NCI-H460 (cell line): ENCODE data around the gene OR1K1. TPM values are rescaled to one million over a fixed set of nuclear protein-coding genes. Genes with fewer than 3 reads are reported as not detected.

Experiments used
- DNase-seq: peaks from one replicate; pipeline ENCODE4 v3.0.0-alpha.2; 2016; ENCODE audit warnings: low read depth; ENCODE audit errors: extremely low read depth
- total RNA-seq: library from RNA; depleted of rRNA; stranded (reverse); fragments of >200 nt; shearing (Covaris generic); gene quantifications from 2 replicates; pipeline ENCODE4 v1.2.3, GENCODE V29; 2014; rRNA removed

Gene OR1K1
- total RNA-seq, 1 experiment from 2014 or later: not detected

GRCh38 chr9:122848256-122848943 lies 48.5 kb downstream of the OR1K1 start:
- no peak for DNase-seq

Other genes starting within 250 kb of the OR1K1 start
- gene OR1N2, start 247.0 kb upstream of the OR1K1 start, total RNA-seq: not detected in 2 replicates
- gene OR1L8, start 216.7 kb upstream of the OR1K1 start, total RNA-seq: 0.27 TPM in 1 of 2 replicates, not detected in the other
- gene OR1Q1, start 185.4 kb upstream of the OR1K1 start, total RNA-seq: not detected in 2 replicates
- gene OR1B1, start 142.5 kb upstream of the OR1K1 start, total RNA-seq: not detected in 2 replicates
- not detected in 2 replicates for gene OR1L1, start 138.4 kb upstream of the OR1K1 start, total RNA-seq
- not detected in 2 replicates for gene OR1L3, start 125.0 kb upstream of the OR1K1 start, total RNA-seq
- gene OR1L4, start 76.1 kb upstream of the OR1K1 start, total RNA-seq: not detected in 2 replicates
- not detected in 2 replicates for gene OR1L6, start 57.8 kb upstream of the OR1K1 start, total RNA-seq
- gene OR5C1, start 11.2 kb upstream of the OR1K1 start, total RNA-seq: not detected in 2 replicates
- gene PDCL, start 28.5 kb downstream of the OR1K1 start, total RNA-seq: 25.9 and 32.3 TPM in 2 replicates
- gene RC3H2, start 105.2 kb downstream of the OR1K1 start, total RNA-seq: 58.7 and 63.6 TPM in 2 replicates
- 17.0 and 19.8 TPM in 2 replicates for gene ZBTB6, start 113.2 kb downstream of the OR1K1 start, total RNA-seq
- gene ZBTB26, start 131.4 kb downstream of the OR1K1 start, total RNA-seq: 5.9 and 8.2 TPM in 2 replicates
- 16.7 and 21.4 TPM in 2 replicates for gene RABGAP1, start 140.9 kb downstream of the OR1K1 start, total RNA-seq
- 0.20 and 0.49 TPM in 2 replicates for gene GPR21, start 233.5 kb downstream of the OR1K1 start, total RNA-seq